ENCODE data around the gene NCK1. TPM values are rescaled to one million over a fixed set of nuclear protein-coding genes. Genes with fewer than 3 reads are reported as not detected.

NCK1 gene
- total and polyA plus RNA-seq, 10 of the 15 experiments (the other 5 are each of a cell fraction or from before 2014, with no cell fraction given): 15.6 to 33.4 (median 25.0) TPM

DNA sequence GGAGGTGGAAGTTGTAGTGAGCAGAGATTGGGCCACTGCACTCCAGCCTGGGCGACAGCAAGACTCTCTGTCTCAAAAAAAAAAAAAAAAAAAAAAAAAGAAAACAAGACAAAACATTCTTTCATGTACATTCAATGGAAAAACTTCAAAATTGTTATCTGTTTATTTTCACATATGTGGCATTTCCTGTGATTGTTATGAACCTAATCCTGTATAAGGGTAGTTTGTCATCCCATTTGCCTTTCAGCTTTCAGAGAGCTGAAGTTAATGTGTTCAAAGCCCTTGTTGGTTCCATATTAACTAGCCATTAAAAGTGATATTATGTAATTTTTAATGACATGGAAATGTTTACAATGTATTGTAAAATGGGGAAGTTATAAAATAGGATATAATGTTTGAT is 17.3 kb upstream of the NCK1 start:
- ChIA-PET CTCF (interaction anchor here (0.5 to 1.4 kb wide), 3 partner anchors 95 to 345 kb away, joined by 3 read pairs; no protein-coding TSS in a partner anchor), POLR2A (no interaction called here), SMC1A (ENCODE audit: uncharacterized antibody, unreplicated experiment) (interaction anchor here (1.4 kb wide), 1 partner anchor 14 kb away, joined by 3 read pairs; no protein-coding TSS in a partner anchor), RAD21 (ENCODE audit: unreplicated experiment) (no interaction called here)
- H3K4me1 ChIP-seq (ENCODE audit: control insufficient read depth, insufficient read depth, low read length): no peaks in the 10 kb centered on the region
- BruUV-seq (replicated peaks): no TSS peak
- no peak for DNase-seq (ENCODE audit: low read depth, low spot score)
- in situ Hi-C loops (cut with MboI) (no loop called here), intact Hi-C loops (cut with micrococcal nuclease; ENCODE audit: unreplicated experiment) (no loop called here)
- no peak overlapping the region for H2AFZ ChIP-seq (ENCODE audit: control insufficient read depth, low read depth, low read length)
- no peaks in the 10 kb centered on the region for H3K27me3 ChIP-seq (replicated peaks in 1 of 2; ENCODE audit: control insufficient read depth in 2 of 2, insufficient read depth in 2 of 2, low read length in 1 of 2)
- no peak overlapping the region for H3K27ac ChIP-seq (ENCODE audit: control insufficient read depth, insufficient read depth)
- H4K20me1 ChIP-seq (ENCODE audit: control insufficient read depth, insufficient read depth): no peaks in the 10 kb centered on the region
- H3K79me2 ChIP-seq (ENCODE audit: control insufficient read depth, insufficient read depth, low read length): no peaks in the 10 kb centered on the region
- no peaks in the 10 kb centered on the region for H3K9me3 ChIP-seq (replicated peaks; ENCODE audit: control insufficient read depth, insufficient read depth, low read length)
- no peaks in the 10 kb centered on the region; a peak in 1 of 4 replicates for H3K36me3 ChIP-seq (ENCODE audit: control insufficient read depth in 2 of 2, insufficient read depth in 2 of 2, low read length in 1 of 2)
- ATAC-seq: no peak
- TF ChIP-seq, protein P1, sequence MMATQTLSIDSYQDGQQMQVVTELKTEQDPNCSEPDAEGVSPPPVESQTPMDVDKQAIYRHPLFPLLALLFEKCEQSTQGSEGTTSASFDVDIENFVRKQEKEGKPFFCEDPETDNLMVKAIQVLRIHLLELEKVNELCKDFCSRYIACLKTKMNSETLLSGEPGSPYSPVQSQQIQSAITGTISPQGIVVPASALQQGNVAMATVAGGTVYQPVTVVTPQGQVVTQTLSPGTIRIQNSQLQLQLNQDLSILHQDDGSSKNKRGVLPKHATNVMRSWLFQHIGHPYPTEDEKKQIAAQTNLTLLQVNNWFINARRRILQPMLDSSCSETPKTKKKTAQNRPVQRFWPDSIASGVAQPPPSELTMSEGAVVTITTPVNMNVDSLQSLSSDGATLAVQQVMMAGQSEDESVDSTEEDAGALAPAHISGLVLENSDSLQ (IDR thresholded peaks at IDR 0.05): no peak
- TF ChIP-seq BACH1 (IDR thresholded peaks at IDR 0.05; ENCODE audit: borderline replicate concordance): no peak
- TF ChIP-seq SIX5 (IDR thresholded peaks at IDR 0.05; ENCODE audit: low read depth, low read length, severe bottlenecking): no peak
- no peak for TF ChIP-seq SMC3 (IDR thresholded peaks at IDR 0.05; ENCODE audit: borderline replicate concordance, low read length)
- TF ChIP-seq ZNF384 (IDR thresholded peaks at IDR 0.05; ENCODE audit: borderline replicate concordance, low read depth, low read length): no peak
- no peak for TF ChIP-seq PAX8 (IDR thresholded peaks at IDR 0.05)
- TF ChIP-seq, protein P2, sequence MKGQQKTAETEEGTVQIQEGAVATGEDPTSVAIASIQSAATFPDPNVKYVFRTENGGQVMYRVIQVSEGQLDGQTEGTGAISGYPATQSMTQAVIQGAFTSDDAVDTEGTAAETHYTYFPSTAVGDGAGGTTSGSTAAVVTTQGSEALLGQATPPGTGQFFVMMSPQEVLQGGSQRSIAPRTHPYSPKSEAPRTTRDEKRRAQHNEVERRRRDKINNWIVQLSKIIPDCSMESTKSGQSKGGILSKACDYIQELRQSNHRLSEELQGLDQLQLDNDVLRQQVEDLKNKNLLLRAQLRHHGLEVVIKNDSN (IDR thresholded peaks at IDR 0.05; ENCODE audit: borderline replicate concordance, extremely low read length, insufficient read depth, low read depth, low read length): no peak
- TF ChIP-seq KDM1A (IDR thresholded peaks at IDR 0.05; ENCODE audit: borderline replicate concordance): no peak
- WGBS (ENCODE audit: insufficient coverage, insufficient replicate concordance, low lambda C conversion rate, missing lambda C conversion rate): 80% methylated on average over 1 of the region's 1 CpG
- H3K4me3 ChIP-seq: no peak overlapping the region
- no peak overlapping the region for H3K4me2 ChIP-seq (ENCODE audit: control insufficient read depth, insufficient read depth)
- H3K9ac ChIP-seq (ENCODE audit: control insufficient read depth, insufficient read depth, low read length): no peak overlapping the region
- FAIRE-seq: no peak

All from GM12878 (cell line).